Measurements from ENCODE around the gene MAB21L2. TPM values are rescaled to one million over a fixed set of nuclear protein-coding genes. Genes with fewer than 3 reads are reported as not detected.
A peak's percentile ranks its signal among the peaks of the same experiment; 100 is the strongest.
"Not testable (repeated sequence)": the region's sequence is repeated elsewhere in the genome, so short reads cannot be mapped to it uniquely, and the experiment has no call there.

The MAB21L2 gene
- total RNA-seq (2014; rRNA removed; shearing (Covaris generic)), result not detected in 2 replicates
- polyA plus RNA-seq (2016; fragmentation: Nextera tagmentation; extraction: Ambion mirVana), result not detected in 2 replicates

DNA sequence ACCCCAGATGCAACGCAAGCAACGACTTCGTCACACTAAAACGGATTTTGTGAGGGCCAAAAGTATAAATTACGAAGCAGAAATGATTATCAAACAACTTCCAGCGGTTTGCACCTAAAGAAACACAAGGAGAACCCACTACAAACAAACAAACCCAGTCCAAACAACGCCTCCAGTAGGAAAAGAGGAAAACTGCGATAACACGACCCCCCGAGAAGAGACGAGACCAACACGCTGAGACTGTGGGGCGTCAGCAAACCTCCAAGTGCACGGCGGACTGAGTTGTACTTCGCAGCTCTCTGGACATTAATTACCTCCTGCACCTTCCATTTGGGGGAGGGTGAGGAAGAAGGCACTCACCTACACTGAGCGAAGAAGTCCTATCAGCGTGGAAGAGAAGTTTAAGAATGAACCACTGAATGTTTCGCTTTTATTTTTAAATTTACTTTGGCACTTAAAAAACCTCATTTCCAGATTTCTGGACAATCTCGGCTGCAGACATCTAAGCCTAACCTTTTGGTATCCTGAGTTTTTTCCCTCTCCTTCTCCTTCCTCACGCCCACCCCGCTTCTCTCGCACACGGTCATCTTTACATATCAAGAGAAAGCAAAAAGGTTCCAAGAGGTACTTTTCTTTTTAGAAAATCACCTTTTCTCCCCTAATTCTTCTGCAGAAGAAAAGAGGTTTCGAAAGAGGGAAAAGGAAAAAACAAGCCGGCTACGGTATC is at the start of gene MAB21L2:
Gene MAB21L2 (plus strand): TSS at position 6 of the 727 bp plus-strand sequence. CDS start 879 bp downstream, outside the sequence.
- no peaks in the 10 kb centered on the region for H3F3A ChIP-seq (ENCODE audit: insufficient read depth)
- no peaks in the 10 kb centered on the region for H3K9me3 ChIP-seq (ENCODE audit: low read depth)
- no peak for TF ChIP-seq EZH2 (IDR thresholded peaks at IDR 0.05; ENCODE audit: insufficient read depth, poor library complexity, severe bottlenecking)
- TF ChIP-seq EZH2phosphoT487 (IDR thresholded peaks at IDR 0.05; ENCODE audit: insufficient read depth, low read depth), result no peak
- H3K9me2 ChIP-seq (ENCODE audit: insufficient read depth), result no peaks in the 10 kb centered on the region
- no peaks in the 10 kb centered on the region for H3K27me3 ChIP-seq (replicated peaks; ENCODE audit: insufficient read depth)
- 95 to 96% methylated on average over 27 of the region's 27 CpGs for WGBS, 2 experiments (ENCODE audit: low coverage in 1 of 2, low lambda C conversion rate in 2 of 2, missing lambda C conversion rate in 2 of 2)
- H3K27ac ChIP-seq, result no peak within 1 kb of the TSS
- H3K4me1 ChIP-seq (ENCODE audit: insufficient read depth), result no peaks in the 10 kb centered on the region
- in situ Hi-C loops (cut with MboI), result loop anchor here (25.0 kb wide), 1 partner anchor 595 kb away; no protein-coding TSS in a partner anchor
- no peak within 1 kb of the TSS for H3K4me3 ChIP-seq
- H3K9ac ChIP-seq, result no peak within 1 kb of the TSS
- H4K20me1 ChIP-seq (ENCODE audit: insufficient read depth), result no peaks in the 10 kb centered on the region
- DNase-seq, result no peak
- H3K36me3 ChIP-seq (ENCODE audit: low read depth), result no peaks in the 10 kb centered on the region
- H3K4me2 ChIP-seq (ENCODE audit: unreplicated experiment), result no peak within 1 kb of the TSS
- no peaks in the 10 kb centered on the region for H3K79me2 ChIP-seq (ENCODE audit: insufficient read depth)
- no peak within 1 kb of the TSS for H2AFZ ChIP-seq

- Histone ChIP-seq H3K36me3 (ENCODE audit: low read depth) (no peaks in the 10 kb centered on the region), H4K20me1 (ENCODE audit: insufficient read depth) (no peaks in the 10 kb centered on the region), H3K4me1 (ENCODE audit: insufficient read depth) (no peaks in the 10 kb centered on the region), H3K9me2 (ENCODE audit: insufficient read depth) (no peaks in the 10 kb centered on the region), H3K27ac (no peak overlapping the region), H3K4me2 (ENCODE audit: unreplicated experiment) (no peak overlapping the region), H3K27me3 (replicated peaks; ENCODE audit: insufficient read depth) (no peaks in the 10 kb centered on the region), H3K9ac (no peak overlapping the region), H2AFZ (no peak overlapping the region), H3F3A (ENCODE audit: insufficient read depth) (no peaks in the 10 kb centered on the region), H3K4me3 (no peak overlapping the region), H3K9me3 (ENCODE audit: low read depth) (no peaks in the 10 kb centered on the region), H3K79me2 (ENCODE audit: insufficient read depth) (no peaks in the 10 kb centered on the region)
- peak; percentile 0 for DNase-seq
- in situ Hi-C loops (cut with MboI), result no loop called here
- no peak for TF ChIP-seq EZH2 (IDR thresholded peaks at IDR 0.05; ENCODE audit: insufficient read depth, poor library complexity, severe bottlenecking)
- no peak for TF ChIP-seq EZH2phosphoT487 (IDR thresholded peaks at IDR 0.05; ENCODE audit: insufficient read depth, low read depth)
- 57 to 66% methylated on average over 3 of the region's 3 CpGs for WGBS, 2 experiments (ENCODE audit: low coverage in 1 of 2, low lambda C conversion rate in 2 of 2, missing lambda C conversion rate in 2 of 2)
Observed at GRCh38 chr4:150533673-150534072, 48.3 kb upstream of the MAB21L2 start.

DNA sequence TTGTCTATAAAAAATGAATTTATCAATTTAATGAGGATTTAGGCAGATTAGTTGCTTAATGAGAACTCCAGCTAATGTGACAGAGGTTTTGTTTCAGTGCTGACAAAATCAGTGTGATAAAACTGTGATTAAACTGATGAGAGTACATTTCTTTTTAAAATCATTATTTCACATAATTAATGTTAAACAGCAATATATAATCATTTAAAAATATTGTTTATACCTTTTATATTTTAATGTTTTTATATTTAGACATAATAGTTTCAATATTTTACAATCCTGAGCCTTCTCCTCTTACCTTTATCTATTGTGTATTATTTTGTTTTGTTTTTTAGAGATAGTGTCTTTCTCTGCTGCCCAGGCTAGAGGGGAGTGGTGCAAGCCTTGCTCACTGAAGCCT is 47.1 kb upstream of the MAB21L2 start:
- H3K36me3 ChIP-seq (ENCODE audit: low read depth), result no peaks in the 10 kb centered on the region

GRCh38 chr4:150537911-150538310 is 44.0 kb upstream of the MAB21L2 start:
- in situ Hi-C loops (cut with MboI); H3K9me2 ChIP-seq (ENCODE audit: insufficient read depth); DNase-seq; H3K4me3 ChIP-seq; H3K9me3 ChIP-seq (ENCODE audit: low read depth); H3K79me2 ChIP-seq (ENCODE audit: insufficient read depth); H2AFZ ChIP-seq; H3K9ac ChIP-seq; H3K27ac ChIP-seq; H3K27me3 ChIP-seq (replicated peaks; ENCODE audit: insufficient read depth); H3K36me3 ChIP-seq (ENCODE audit: low read depth); H4K20me1 ChIP-seq (ENCODE audit: insufficient read depth); H3K4me2 ChIP-seq (ENCODE audit: unreplicated experiment); H3F3A ChIP-seq (ENCODE audit: insufficient read depth); H3K4me1 ChIP-seq (ENCODE audit: insufficient read depth): not testable (repeated sequence)
- WGBS, 2 experiments (ENCODE audit: low coverage in 1 of 2, low lambda C conversion rate in 2 of 2, missing lambda C conversion rate in 2 of 2), result 75 to 77% methylated on average over 3 of the region's 3 CpGs

More for the DNA sequence above, 47.1 kb upstream of the MAB21L2 start:
- Histone ChIP-seq H3K4me2 (ENCODE audit: unreplicated experiment) (no peak overlapping the region), H3K9ac (no peak overlapping the region), H3K4me1 (ENCODE audit: insufficient read depth) (no peaks in the 10 kb centered on the region), H4K20me1 (ENCODE audit: insufficient read depth) (no peaks in the 10 kb centered on the region), H3K9me2 (ENCODE audit: insufficient read depth) (no peaks in the 10 kb centered on the region), H3K79me2 (ENCODE audit: insufficient read depth) (no peaks in the 10 kb centered on the region), H3K9me3 (ENCODE audit: low read depth) (no peaks in the 10 kb centered on the region), H3F3A (ENCODE audit: insufficient read depth) (no peaks in the 10 kb centered on the region), H3K27ac (no peak overlapping the region), H2AFZ (no peak overlapping the region), H3K4me3 (no peak overlapping the region), H3K27me3 (replicated peaks; ENCODE audit: insufficient read depth) (no peaks in the 10 kb centered on the region)
- no peak for DNase-seq
- TF ChIP-seq EZH2phosphoT487 (IDR thresholded peaks at IDR 0.05; ENCODE audit: insufficient read depth, low read depth), result no peak
- in situ Hi-C loops (cut with MboI), result no loop called here

- Histone ChIP-seq H3K36me3 (ENCODE audit: low read depth) (no peaks in the 10 kb centered on the region), H3K27ac (no peak overlapping the region), H2AFZ (no peak overlapping the region), H3F3A (ENCODE audit: insufficient read depth) (no peaks in the 10 kb centered on the region), H4K20me1 (ENCODE audit: insufficient read depth) (no peaks in the 10 kb centered on the region), H3K4me1 (ENCODE audit: insufficient read depth) (no peaks in the 10 kb centered on the region), H3K79me2 (ENCODE audit: insufficient read depth) (no peaks in the 10 kb centered on the region), H3K27me3 (replicated peaks; ENCODE audit: insufficient read depth) (no peaks in the 10 kb centered on the region), H3K4me3 (no peak overlapping the region), H3K9me3 (ENCODE audit: low read depth) (no peaks in the 10 kb centered on the region), H3K4me2 (ENCODE audit: unreplicated experiment) (no peak overlapping the region), H3K9me2 (ENCODE audit: insufficient read depth) (no peaks in the 10 kb centered on the region), H3K9ac (no peak overlapping the region)
- TF ChIP-seq EZH2phosphoT487 (IDR thresholded peaks at IDR 0.05; ENCODE audit: insufficient read depth, low read depth) (no peak), EZH2 (IDR thresholded peaks at IDR 0.05; ENCODE audit: insufficient read depth, poor library complexity, severe bottlenecking) (no peak)
- in situ Hi-C loops (cut with MboI), result no loop called here
- no peak for DNase-seq
Observed at GRCh38 chr4:150540536-150540935, 41.4 kb upstream of the MAB21L2 start.

Data from GM23248 (cell line).